K562 (cell line): ENCODE measurements around the gene ZFAND2B. TPM values are rescaled to one million over a fixed set of nuclear protein-coding genes. Genes with fewer than 3 reads are reported as not detected.

Source experiments
- BMI1 ChIP-seq: fragments of 150-350 bp; IDR thresholded peaks from 2 replicates; pipeline ENCODE4 v1.6.1; 2014; ENCODE audit warnings: low read length
- CBX5 ChIP-seq: IDR thresholded peaks from 2 replicates; pipeline ENCODE4 v1.6.1; 2014; ENCODE audit warnings: low read depth, borderline replicate concordance
- CHCHD3 ChIP-seq: fragments of 250-450 bp; sonication (Bioruptor Pico); IDR thresholded peaks from 2 replicates; pipeline ENCODE4 v2.1.2; 2022; ENCODE audit warnings: mild to moderate bottlenecking
- CHD4 ChIP-seq: fragments of 200-600 bp; sonication (generic); IDR thresholded peaks from 3 replicates; pipeline ENCODE4 v1.6.1; 2012; ENCODE audit warnings: low read depth, mild to moderate bottlenecking, mixed read lengths, low read length, inconsistent platforms; ENCODE audit not compliant: insufficient read depth, insufficient replicate concordance, poor library complexity, severe bottlenecking
- ELF2 ChIP-seq: fragments of 250-450 bp; sonication (Bioruptor Pico); IDR thresholded peaks from 2 replicates; pipeline ENCODE4 v1.5.0; 2021; ENCODE audit warnings: mild to moderate bottlenecking
- ETV1 ChIP-seq: fragments of 450-650 bp; conservative IDR thresholded peaks from 2 replicates; pipeline ENCODE4 v1.6.1; 2016; ENCODE audit warnings: missing genetic modification characterization, control low read depth, low read depth, missing compliant biosample characterization
- HDAC8 ChIP-seq: fragments of 450-650 bp; IDR thresholded peaks from 2 replicates; pipeline ENCODE4 v1.6.1; 2016; ENCODE audit warnings: mild to moderate bottlenecking, missing genetic modification characterization, moderate library complexity, missing compliant biosample characterization
- HMGN3 ChIP-seq: IDR thresholded peaks from 2 replicates; pipeline ENCODE4 v1.6.1; 2011; ENCODE audit warnings: borderline replicate concordance, low read depth, mild to moderate bottlenecking, mixed read lengths, low read length; ENCODE audit not compliant: insufficient read length; ENCODE audit errors: extremely low read depth
- NFE2 ChIP-seq: IDR thresholded peaks from 2 replicates; pipeline ENCODE4 v1.6.1; 2014; ENCODE audit warnings: antibody characterized with exemption, low read depth
- RAD51 ChIP-seq: fragments of 450-650 bp; IDR thresholded peaks from 2 replicates; pipeline ENCODE4 v1.7.1; 2016; ENCODE audit warnings: low read depth, mild to moderate bottlenecking, borderline replicate concordance
- RBM15 ChIP-seq: fragments of 200-400 bp; formaldehyde crosslinking; IDR thresholded peaks from 2 replicates; pipeline ENCODE4 v1.6.1; 2018; ENCODE audit warnings: mild to moderate bottlenecking, low read length, moderate library complexity; ENCODE audit not compliant: insufficient read depth
- SAFB2 ChIP-seq: fragments of 200-400 bp; formaldehyde crosslinking; IDR thresholded peaks from 2 replicates; pipeline ENCODE4 v1.6.1; 2018; ENCODE audit warnings: borderline replicate concordance, low read length, low read depth, moderate library complexity; ENCODE audit not compliant: severe bottlenecking
- SETDB1 ChIP-seq: IDR thresholded peaks from one replicate; pipeline ENCODE4 v1.6.1; 2012; ENCODE audit warnings: low read length, control low read depth, inconsistent platforms
- SMC3 ChIP-seq: conservative IDR thresholded peaks from 2 replicates; pipeline ENCODE4 v1.6.1; 2011; ENCODE audit warnings: low read depth, low read length, improper control_type of control experiment; ENCODE audit not compliant: insufficient read depth
- polyA plus RNA-seq, 8 experiments: library from polyadenylated mRNA; depleted of rRNA in 4 of 8; stranded (reverse) in 5 of 8; unstranded in 3 of 8; fragments of >200 nt; fragmentation: Nextera tagmentation in 2 of 8; fragmentation: Illumina TruSeq in 1 of 8; extraction: Ambion mirVana in 2 of 8; extraction: Trizol in 1 of 8; gene quantifications; 2 replicates each; pipeline versions ENCODE4 v1.2.1 to v1.2.3, GENCODE V29; 2011 to 2014; ENCODE audit warnings: inconsistent platforms in 1 of 8, missing spikeins in 1 of 8
- total RNA-seq, 7 experiments: library from RNA; depleted of rRNA in 6 of 7; stranded (reverse); fragments of >200 nt in 6 of 7; fragmentation: Illumina TruSeq in 2 of 7; extraction: Trizol in 2 of 7; gene quantifications; 2 replicates each; pipeline versions ENCODE4 v1.2.1 to v1.2.3, GENCODE V29; 2011 to 2021; ENCODE audit warnings: low replicate concordance in 1 of 7
- TF ChIP-seq, protein P1 (sequence below): fragments of 250-450 bp; sonication (Bioruptor Pico); IDR thresholded peaks from 2 replicates; pipeline ENCODE4 v1.5.0; 2021; ENCODE audit warnings: mild to moderate bottlenecking, borderline replicate concordance
- TF ChIP-seq, protein P2 (sequence below): sonication (generic); formaldehyde crosslinking; IDR thresholded peaks from 2 replicates; pipeline ENCODE4 v1.8.1; 2023; ENCODE audit warnings: mild to moderate bottlenecking, missing genetic modification reagents
- TF ChIP-seq, protein P3 (sequence below): fragments of 450-650 bp; formaldehyde crosslinking; IDR thresholded peaks from 2 replicates; pipeline ENCODE4 v1.4.0; 2022; ENCODE audit warnings: missing genetic modification characterization
- TF ChIP-seq, protein P4 (sequence below): fragments of 250-450 bp; sonication (Bioruptor Pico); IDR thresholded peaks from 2 replicates; pipeline ENCODE4 v1.4.0; 2020

Gene ZFAND2B
- total and polyA plus RNA-seq, 9 of the 15 experiments (the other 6 are each of a cell fraction or from before 2014, with no cell fraction given): 9.9 to 33.3 (median 26.1) TPM

DNA sequence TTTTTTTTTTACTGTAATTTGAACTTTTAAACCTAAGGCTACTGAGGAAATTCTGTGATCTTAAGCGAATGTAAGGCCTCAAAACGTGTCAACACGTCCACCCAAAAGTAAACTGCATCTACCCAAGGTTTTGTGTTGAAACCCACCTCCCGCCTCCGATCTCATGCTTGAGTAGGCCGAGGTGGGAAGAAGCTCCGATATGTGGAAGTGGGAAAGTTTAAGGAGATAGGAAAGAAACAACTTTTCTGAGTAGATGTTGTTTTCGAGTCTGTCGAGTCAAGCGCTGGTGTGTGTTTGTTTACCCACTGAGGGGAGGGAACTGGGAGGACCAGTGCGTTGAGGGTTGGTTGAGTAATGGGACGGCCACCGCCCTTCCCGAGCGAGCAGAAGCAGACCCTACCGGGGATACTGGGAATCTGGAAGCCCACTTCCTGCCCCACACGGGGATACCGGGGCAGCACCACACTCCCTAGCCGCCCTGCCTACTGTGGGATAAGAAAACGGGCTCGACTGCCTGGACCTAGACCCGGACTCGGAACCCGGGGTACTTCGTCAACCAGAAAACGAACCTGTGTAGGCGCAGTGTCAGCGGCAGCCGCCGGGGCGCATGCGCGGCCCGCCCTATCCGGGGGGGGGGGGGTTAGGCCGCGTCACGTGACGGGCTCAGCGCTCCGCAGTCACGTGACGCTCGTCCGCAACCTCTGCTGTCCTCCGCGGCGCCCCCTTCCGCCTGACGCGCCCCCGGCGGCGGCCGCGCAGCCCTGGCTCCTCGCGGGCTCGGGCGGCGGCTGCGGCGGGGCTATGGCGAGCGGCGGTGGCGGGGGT lies 28.8 kb upstream of the ZFAND2B start, which contains the start of gene RETREG2 (continued):
- no peak for TF ChIP-seq CBX5
- TF ChIP-seq, protein P1, sequence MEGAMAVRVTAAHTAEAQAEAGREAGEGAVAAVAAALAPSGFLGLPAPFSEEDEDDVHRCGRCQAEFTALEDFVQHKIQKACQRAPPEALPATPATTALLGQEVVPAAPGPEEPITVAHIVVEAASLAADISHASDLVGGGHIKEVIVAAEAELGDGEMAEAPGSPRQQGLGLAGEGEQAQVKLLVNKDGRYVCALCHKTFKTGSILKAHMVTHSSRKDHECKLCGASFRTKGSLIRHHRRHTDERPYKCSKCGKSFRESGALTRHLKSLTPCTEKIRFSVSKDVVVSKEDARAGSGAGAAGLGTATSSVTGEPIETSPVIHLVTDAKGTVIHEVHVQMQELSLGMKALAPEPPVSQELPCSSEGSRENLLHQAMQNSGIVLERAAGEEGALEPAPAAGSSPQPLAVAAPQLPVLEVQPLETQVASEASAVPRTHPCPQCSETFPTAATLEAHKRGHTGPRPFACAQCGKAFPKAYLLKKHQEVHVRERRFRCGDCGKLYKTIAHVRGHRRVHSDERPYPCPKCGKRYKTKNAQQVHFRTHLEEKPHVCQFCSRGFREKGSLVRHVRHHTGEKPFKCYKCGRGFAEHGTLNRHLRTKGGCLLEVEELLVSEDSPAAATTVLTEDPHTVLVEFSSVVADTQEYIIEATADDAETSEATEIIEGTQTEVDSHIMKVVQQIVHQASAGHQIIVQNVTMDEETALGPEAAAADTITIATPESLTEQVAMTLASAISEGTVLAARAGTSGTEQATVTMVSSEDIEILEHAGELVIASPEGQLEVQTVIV (CRISPR knock-in tag): no peak
- TF ChIP-seq HMGN3: peak; percentile 58
- TF ChIP-seq, protein P2, sequence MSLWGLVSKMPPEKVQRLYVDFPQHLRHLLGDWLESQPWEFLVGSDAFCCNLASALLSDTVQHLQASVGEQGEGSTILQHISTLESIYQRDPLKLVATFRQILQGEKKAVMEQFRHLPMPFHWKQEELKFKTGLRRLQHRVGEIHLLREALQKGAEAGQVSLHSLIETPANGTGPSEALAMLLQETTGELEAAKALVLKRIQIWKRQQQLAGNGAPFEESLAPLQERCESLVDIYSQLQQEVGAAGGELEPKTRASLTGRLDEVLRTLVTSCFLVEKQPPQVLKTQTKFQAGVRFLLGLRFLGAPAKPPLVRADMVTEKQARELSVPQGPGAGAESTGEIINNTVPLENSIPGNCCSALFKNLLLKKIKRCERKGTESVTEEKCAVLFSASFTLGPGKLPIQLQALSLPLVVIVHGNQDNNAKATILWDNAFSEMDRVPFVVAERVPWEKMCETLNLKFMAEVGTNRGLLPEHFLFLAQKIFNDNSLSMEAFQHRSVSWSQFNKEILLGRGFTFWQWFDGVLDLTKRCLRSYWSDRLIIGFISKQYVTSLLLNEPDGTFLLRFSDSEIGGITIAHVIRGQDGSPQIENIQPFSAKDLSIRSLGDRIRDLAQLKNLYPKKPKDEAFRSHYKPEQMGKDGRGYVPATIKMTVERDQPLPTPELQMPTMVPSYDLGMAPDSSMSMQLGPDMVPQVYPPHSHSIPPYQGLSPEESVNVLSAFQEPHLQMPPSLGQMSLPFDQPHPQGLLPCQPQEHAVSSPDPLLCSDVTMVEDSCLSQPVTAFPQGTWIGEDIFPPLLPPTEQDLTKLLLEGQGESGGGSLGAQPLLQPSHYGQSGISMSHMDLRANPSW: no peak
- no peak for TF ChIP-seq RBM15
- TF ChIP-seq SAFB2: no peak
- TF ChIP-seq, protein P3, sequence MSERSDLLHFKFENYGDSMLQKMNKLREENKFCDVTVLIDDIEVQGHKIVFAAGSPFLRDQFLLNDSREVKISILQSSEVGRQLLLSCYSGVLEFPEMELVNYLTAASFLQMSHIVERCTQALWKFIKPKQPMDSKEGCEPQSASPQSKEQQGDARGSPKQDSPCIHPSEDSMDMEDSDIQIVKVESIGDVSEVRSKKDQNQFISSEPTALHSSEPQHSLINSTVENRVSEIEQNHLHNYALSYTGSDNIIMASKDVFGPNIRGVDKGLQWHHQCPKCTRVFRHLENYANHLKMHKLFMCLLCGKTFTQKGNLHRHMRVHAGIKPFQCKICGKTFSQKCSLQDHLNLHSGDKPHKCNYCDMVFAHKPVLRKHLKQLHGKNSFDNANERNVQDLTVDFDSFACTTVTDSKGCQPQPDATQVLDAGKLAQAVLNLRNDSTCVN (CRISPR knock-in tag): 0 out of 2 replicates have a peak, but pooled peaks have one; percentile 69
- peak; percentile 99 for TF ChIP-seq RAD51
- TF ChIP-seq ETV1: no peak
- TF ChIP-seq, protein P4, sequence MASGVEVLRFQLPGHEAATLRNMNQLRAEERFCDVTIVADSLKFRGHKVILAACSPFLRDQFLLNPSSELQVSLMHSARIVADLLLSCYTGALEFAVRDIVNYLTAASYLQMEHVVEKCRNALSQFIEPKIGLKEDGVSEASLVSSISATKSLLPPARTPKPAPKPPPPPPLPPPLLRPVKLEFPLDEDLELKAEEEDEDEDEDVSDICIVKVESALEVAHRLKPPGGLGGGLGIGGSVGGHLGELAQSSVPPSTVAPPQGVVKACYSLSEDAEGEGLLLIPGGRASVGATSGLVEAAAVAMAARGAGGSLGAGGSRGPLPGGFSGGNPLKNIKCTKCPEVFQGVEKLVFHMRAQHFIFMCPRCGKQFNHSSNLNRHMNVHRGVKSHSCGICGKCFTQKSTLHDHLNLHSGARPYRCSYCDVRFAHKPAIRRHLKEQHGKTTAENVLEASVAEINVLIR (CRISPR knock-in tag): no peak
- no peak for TF ChIP-seq CHCHD3 (CRISPR knock-in tag)
- TF ChIP-seq SMC3: no peak
- no peak for TF ChIP-seq HDAC8
- no peak; the same call in 1 of the 2 replicates for TF ChIP-seq ELF2 (CRISPR knock-in tag)
- peak; percentile 34; the same call in 1 of the 2 replicates for TF ChIP-seq NFE2
- no peak for TF ChIP-seq SETDB1
- no peak for TF ChIP-seq CHD4
- TF ChIP-seq BMI1: no peak
